HepG2 (cell line): ENCODE results near the gene CALCR. TPM values are rescaled to one million over a fixed set of nuclear protein-coding genes. Genes with fewer than 3 reads are reported as not detected.

Experiments
- ATAC-seq: fragments of 200-7000 bp; cut with Tn5 transposase; 3 replicates; pipeline ENCODE4 v1.9.1; 2020; ENCODE audit warnings: mild to moderate bottlenecking, moderate library complexity
- BruUV-seq: library from RNA; stranded (reverse); fragments of 400-500 nt; replicated peaks from 2 replicates; lab custom pipeline; 2021; lab: Mats Ljungman, UMichigan
- CTCF ChIA-PET: fragments of 300-600 bp; formaldehyde crosslinking; extraction: SDS; loops from one replicate; lab custom pipeline; 2021; ENCODE audit warnings: low total read pairs, inconsistent platforms, low intra/inter-chr PET ratio; lab: Yijun Ruan, JAX
- POLR2A ChIA-PET: fragments of 350-600 bp; sonication (Branson Sonifier 250); formaldehyde crosslinking; loops from one replicate; lab custom pipeline; 2020; ENCODE audit warnings: antibody characterized with exemption, inconsistent platforms; lab: Yijun Ruan, JAX
- DNase-seq: peaks from one replicate; pipeline ENCODE4 v3.0.0-alpha.2; 2015; ENCODE audit warnings: low spot score
- FAIRE-seq: peaks from 3 replicates; lab custom pipeline; 2011; peaks lifted over from hg19 to GRCh38; lab: Jason Lieb, UNC
- H2AFZ ChIP-seq: one replicate; pipeline ENCODE4 v1.6.1; 2011; ENCODE audit warnings: low read length, inconsistent platforms
- H3K27ac ChIP-seq: fragments of 300-600 bp; 3 replicates; pipeline ENCODE4 v1.8.0; 2011; ENCODE audit warnings: mixed run types, mild to moderate bottlenecking, mixed read lengths, low read length, inconsistent platforms; ENCODE audit not compliant: insufficient read depth; ENCODE audit errors: extremely low read length
- H3K27me3 ChIP-seq, 2 experiments: fragments of 200-600 bp in 1 of 2; 2 replicates in 1 of 2; 3 replicates in 1 of 2; pipeline versions ENCODE4 v1.6.0 to v1.8.0; 2011; ENCODE audit warnings: low read length in 2 of 2, mild to moderate bottlenecking in 2 of 2, moderate library complexity in 2 of 2, inconsistent platforms in 1 of 2; ENCODE audit not compliant: insufficient read depth in 2 of 2, control insufficient read depth in 1 of 2
- H3K36me3 ChIP-seq, 2 experiments: fragments of 200-600 bp in 1 of 2; replicated peaks in 1 of 2; 2 replicates in 1 of 2; 3 replicates in 1 of 2; pipeline versions ENCODE4 v1.5.1 to v1.8.0; 2011; ENCODE audit warnings: low read length in 2 of 2, inconsistent platforms in 1 of 2; ENCODE audit not compliant: insufficient read depth in 2 of 2, control insufficient read depth in 1 of 2
- H3K4me1 ChIP-seq: 2 replicates; pipeline ENCODE4 v1.5.1; 2012; ENCODE audit warnings: low read length, inconsistent platforms; ENCODE audit not compliant: insufficient read depth
- H3K4me2 ChIP-seq: 2 replicates; pipeline ENCODE4 v1.6.0; 2011; ENCODE audit warnings: low read depth, low read length, inconsistent platforms
- H3K4me3 ChIP-seq, 3 experiments: fragments of 200-600 bp in 1 of 3; sonication (generic), shearing (Covaris generic) in 1 of 3; replicated peaks in 1 of 3; 2 replicates each; pipeline ENCODE4 v1.5.1; 2011 to 2016; ENCODE audit warnings: low read length in 3 of 3, inconsistent platforms in 2 of 3, low read depth in 2 of 3, mild to moderate bottlenecking in 2 of 3, control low read depth in 1 of 3, mixed read lengths in 1 of 3; ENCODE audit not compliant: insufficient read depth in 1 of 3
- H3K79me2 ChIP-seq: one replicate; pipeline ENCODE4 v1.6.1; 2011; ENCODE audit warnings: low read length, inconsistent platforms; ENCODE audit not compliant: insufficient read depth
- H3K9ac ChIP-seq: 2 replicates; pipeline ENCODE4 v1.6.0; 2011; ENCODE audit warnings: mild to moderate bottlenecking, low read depth, low read length, inconsistent platforms; ENCODE audit not compliant: insufficient read depth
- H3K9me3 ChIP-seq: 2 replicates; pipeline ENCODE4 v1.5.1; 2012; ENCODE audit warnings: mild to moderate bottlenecking, low read length
- H4K20me1 ChIP-seq: 2 replicates; pipeline ENCODE4 v1.6.0; 2011; ENCODE audit warnings: inconsistent platforms, mild to moderate bottlenecking, low read length, moderate library complexity; ENCODE audit not compliant: insufficient read depth
- CEBPB ChIP-seq: IDR thresholded peaks from 2 replicates; pipeline ENCODE4 v1.6.1; 2011; ENCODE audit warnings: low read depth, low read length, improper control_type of control experiment, borderline replicate concordance
- FOXK2 ChIP-seq: fragments of 450-650 bp; IDR thresholded peaks from 2 replicates; pipeline ENCODE4 v1.6.1; 2016
- NCOA5 ChIP-seq: sonication (generic); formaldehyde crosslinking; IDR thresholded peaks from 2 replicates; pipeline ENCODE4 v1.4.0; 2020; ENCODE audit warnings: missing genetic modification reagents
- ZBTB8A ChIP-seq: sonication (generic); formaldehyde crosslinking; IDR thresholded peaks from 2 replicates; pipeline ENCODE4 v1.4.0; 2020; ENCODE audit warnings: mild to moderate bottlenecking, low read depth, missing genetic modification reagents, borderline replicate concordance
- ZNF333 ChIP-seq: sonication (generic); formaldehyde crosslinking; IDR thresholded peaks from 2 replicates; pipeline ENCODE4 v1.4.0; 2020; ENCODE audit warnings: mild to moderate bottlenecking, missing genetic modification reagents, borderline replicate concordance
- ZNF788 ChIP-seq: sonication (generic); formaldehyde crosslinking; IDR thresholded peaks from 2 replicates; pipeline ENCODE4 v1.5.0; 2020; ENCODE audit warnings: mild to moderate bottlenecking, missing genetic modification reagents, borderline replicate concordance
- ZSCAN22 ChIP-seq: sonication (generic); formaldehyde crosslinking; IDR thresholded peaks from 2 replicates; pipeline ENCODE4 v1.4.0; 2020; ENCODE audit warnings: mild to moderate bottlenecking, missing genetic modification reagents
- WGBS: methylation state at CpG from one replicate; pipeline ENCODE4 v1.1.6; 2017; ENCODE audit warnings: low lambda C conversion rate; 5-methylcytosine and 5-hydroxymethylcytosine counted together
- in situ Hi-C: cut with HindIII; loops from 2 replicates; pipeline ENCODE4 v1.10.0; 2017; ENCODE audit warnings: low pct_unique_long_range_greater_than_20kb; ENCODE audit not compliant: extremely low pct_ligation_motif_present
- intact Hi-C: fragments of 100-400 bp; cut with micrococcal nuclease; formaldehyde crosslinking; loops from one replicate; pipeline ENCODE4 v1.10.0; 2022; ENCODE audit not compliant: unreplicated experiment
- polyA plus RNA-seq, 8 experiments: library from polyadenylated mRNA; depleted of rRNA in 3 of 8; stranded (reverse) in 7 of 8; unstranded in 1 of 8; fragments of >200 nt; fragmentation: Illumina TruSeq in 4 of 8; extraction: Trizol in 4 of 8; gene quantifications; 2 replicates each; pipeline versions ENCODE4 v1.2.1 to v1.2.3, GENCODE V29; 2011 to 2016; ENCODE audit warnings: low read depth in 4 of 8, missing spikeins in 1 of 8, mixed read lengths in 1 of 8; ENCODE audit not compliant: insufficient read depth in 1 of 8
- total RNA-seq, 5 experiments: library from RNA; depleted of rRNA; stranded (reverse); fragments of >200 nt; fragmentation: Illumina TruSeq; extraction: Trizol; gene quantifications; 2 replicates each; pipeline ENCODE4 v1.2.3, GENCODE V29; 2016; ENCODE audit warnings: low read depth in 1 of 5
- TF ChIP-seq, protein P1 (sequence below): sonication (generic); formaldehyde crosslinking; IDR thresholded peaks from 2 replicates; pipeline ENCODE4 v1.5.0; 2020; ENCODE audit warnings: mild to moderate bottlenecking, low read depth, missing genetic modification reagents, borderline replicate concordance
- TF ChIP-seq, protein P2 (sequence below): sonication (generic); formaldehyde crosslinking; IDR thresholded peaks from 2 replicates; pipeline ENCODE4 v1.5.0; 2020; ENCODE audit warnings: missing genetic modification reagents, mild to moderate bottlenecking, borderline replicate concordance

Gene CALCR
- total and polyA plus RNA-seq, 2 of the 13 experiments (the other 11 are each of a cell fraction or from before 2014, with no cell fraction given) = not detected

DNA sequence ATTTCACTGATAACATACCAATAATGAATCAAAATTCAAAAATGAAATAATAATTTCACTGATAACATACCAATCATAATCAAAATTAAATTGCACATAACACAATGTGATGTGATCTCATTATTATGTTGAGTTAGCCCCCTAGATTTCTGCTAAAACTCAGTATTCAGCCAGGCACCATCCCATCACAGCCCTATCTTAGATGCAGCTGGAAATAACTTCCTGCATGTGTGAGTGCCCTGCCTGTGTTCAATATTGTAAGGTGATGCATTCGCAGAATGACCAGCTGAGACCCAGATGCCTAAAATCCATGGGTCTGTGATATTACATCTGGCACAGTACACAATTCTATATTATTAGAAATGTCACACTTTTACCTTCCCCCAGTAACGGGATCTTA is 142.4 kb downstream of the CALCR start:
- H3K27ac ChIP-seq = no peak overlapping the region
- H3K9ac ChIP-seq = no peak overlapping the region
- 3% methylated on average over 2 of the region's 2 CpGs for WGBS
- ChIA-PET CTCF (no interaction called here), POLR2A (no interaction called here)
- TF ChIP-seq ZBTB8A (CRISPR knock-in tag) (no peak), NCOA5 (CRISPR knock-in tag) (no peak), ZNF333 (CRISPR knock-in tag) (no peak), ZSCAN22 (no peak), CEBPB (no peak), ZNF788 (CRISPR knock-in tag) (no peak), FOXK2 (no peak)
- TF ChIP-seq, protein P1, sequence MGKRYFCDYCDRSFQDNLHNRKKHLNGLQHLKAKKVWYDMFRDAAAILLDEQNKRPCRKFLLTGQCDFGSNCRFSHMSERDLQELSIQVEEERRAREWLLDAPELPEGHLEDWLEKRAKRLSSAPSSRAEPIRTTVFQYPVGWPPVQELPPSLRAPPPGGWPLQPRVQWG (CRISPR knock-in tag) = no peak
- TF ChIP-seq, protein P2, sequence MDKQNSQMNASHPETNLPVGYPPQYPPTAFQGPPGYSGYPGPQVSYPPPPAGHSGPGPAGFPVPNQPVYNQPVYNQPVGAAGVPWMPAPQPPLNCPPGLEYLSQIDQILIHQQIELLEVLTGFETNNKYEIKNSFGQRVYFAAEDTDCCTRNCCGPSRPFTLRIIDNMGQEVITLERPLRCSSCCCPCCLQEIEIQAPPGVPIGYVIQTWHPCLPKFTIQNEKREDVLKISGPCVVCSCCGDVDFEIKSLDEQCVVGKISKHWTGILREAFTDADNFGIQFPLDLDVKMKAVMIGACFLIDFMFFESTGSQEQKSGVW (CRISPR knock-in tag) = no peak
- no TSS peak for BruUV-seq
- no peaks in the 10 kb centered on the region for H3K36me3 ChIP-seq
- no peaks in the 10 kb centered on the region for H3K9me3 ChIP-seq
- intact Hi-C loops (no loop called here), in situ Hi-C loops (no loop called here)
- H2AFZ ChIP-seq = no peak overlapping the region
- H3K4me3 ChIP-seq = no peak overlapping the region
- no peaks in the 10 kb centered on the region for H3K27me3 ChIP-seq
- DNase-seq = no peak
- H3K4me2 ChIP-seq = no peak overlapping the region
- no peak for FAIRE-seq
- H3K79me2 ChIP-seq = no peaks in the 10 kb centered on the region
- ATAC-seq = no peak
- H3K4me1 ChIP-seq = no peaks in the 10 kb centered on the region
- no peaks in the 10 kb centered on the region for H4K20me1 ChIP-seq
